HL-60 (cell line): ENCODE results near the gene ASB13.

Source experiments
- DNase-seq, 2 experiments: peaks; one replicate each; pipeline ENCODE4 v3.0.0-alpha.2; 2010 to 2020; ENCODE audit warnings: low read depth in 1 of 2, low spot score in 1 of 2
- H3K27ac ChIP-seq: fragments of 250-450 bp; sonication (Bioruptor Pico); replicated peaks from 2 replicates; pipeline ENCODE4 v1.5.1; 2020; ENCODE audit warnings: mild to moderate bottlenecking, moderate library complexity
- H3K27me3 ChIP-seq: fragments of 250-450 bp; sonication (Bioruptor Pico); 2 replicates; pipeline ENCODE4 v1.5.1; 2021; ENCODE audit warnings: mild to moderate bottlenecking, moderate library complexity; ENCODE audit not compliant: insufficient read depth, poor library complexity, severe bottlenecking
- H3K4me3 ChIP-seq: replicated peaks from 2 replicates; pipeline ENCODE4 v1.5.1; 2011; ENCODE audit warnings: mild to moderate bottlenecking, control low read depth, low read length; ENCODE audit not compliant: insufficient read depth
- GABPA ChIP-seq: IDR thresholded peaks from 2 replicates; pipeline ENCODE4 v1.6.1; 2012; ENCODE audit warnings: low read depth
- POLR2AphosphoS5 ChIP-seq: IDR thresholded peaks from 2 replicates; pipeline ENCODE4 v1.6.1; 2012; ENCODE audit warnings: low read depth
- SPI1 ChIP-seq: IDR thresholded peaks from 2 replicates; pipeline ENCODE4 v1.6.1; 2012; ENCODE audit warnings: low read depth, mild to moderate bottlenecking, borderline replicate concordance
- TF ChIP-seq, protein P1 (sequence below): IDR thresholded peaks from one replicate; pipeline ENCODE4 v1.5.1; 2011; ENCODE audit warnings: low read length, control low read depth, inconsistent platforms; ENCODE audit not compliant: insufficient read depth
- TF ChIP-seq, protein P2 (sequence below): IDR thresholded peaks from 2 replicates; pipeline ENCODE4 v1.6.1; 2012; ENCODE audit warnings: low read depth; ENCODE audit not compliant: insufficient replicate concordance

The ASB13 gene

DNA sequence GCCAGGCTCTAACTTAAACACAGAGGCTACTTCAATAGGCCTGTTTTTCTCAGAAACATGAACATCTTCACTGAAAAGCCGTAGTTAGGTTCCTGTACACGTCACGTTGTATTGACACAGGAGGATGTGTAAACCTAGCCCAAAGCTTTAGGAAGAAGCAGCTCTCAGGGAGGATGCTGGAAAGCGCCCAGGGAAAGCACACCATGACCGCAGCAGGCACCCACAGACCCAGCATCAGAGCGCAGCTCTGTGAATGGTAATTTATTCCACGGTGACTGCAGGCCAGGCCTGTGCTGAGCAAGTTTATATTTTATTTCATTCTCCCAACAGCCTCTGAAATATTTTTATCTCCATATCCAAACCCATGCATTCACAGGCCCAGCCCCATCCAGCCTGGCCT is 51.1 kb downstream of the ASB13 start:
- Histone ChIP-seq H3K27ac (no peak overlapping the region), H3K27me3 (no peaks in the 10 kb centered on the region), H3K4me3 (no peak overlapping the region)
- DNase-seq: no peak
- TF ChIP-seq POLR2AphosphoS5 (no peak), GABPA (no peak), SPI1 (no peak)
- TF ChIP-seq, protein P1, sequence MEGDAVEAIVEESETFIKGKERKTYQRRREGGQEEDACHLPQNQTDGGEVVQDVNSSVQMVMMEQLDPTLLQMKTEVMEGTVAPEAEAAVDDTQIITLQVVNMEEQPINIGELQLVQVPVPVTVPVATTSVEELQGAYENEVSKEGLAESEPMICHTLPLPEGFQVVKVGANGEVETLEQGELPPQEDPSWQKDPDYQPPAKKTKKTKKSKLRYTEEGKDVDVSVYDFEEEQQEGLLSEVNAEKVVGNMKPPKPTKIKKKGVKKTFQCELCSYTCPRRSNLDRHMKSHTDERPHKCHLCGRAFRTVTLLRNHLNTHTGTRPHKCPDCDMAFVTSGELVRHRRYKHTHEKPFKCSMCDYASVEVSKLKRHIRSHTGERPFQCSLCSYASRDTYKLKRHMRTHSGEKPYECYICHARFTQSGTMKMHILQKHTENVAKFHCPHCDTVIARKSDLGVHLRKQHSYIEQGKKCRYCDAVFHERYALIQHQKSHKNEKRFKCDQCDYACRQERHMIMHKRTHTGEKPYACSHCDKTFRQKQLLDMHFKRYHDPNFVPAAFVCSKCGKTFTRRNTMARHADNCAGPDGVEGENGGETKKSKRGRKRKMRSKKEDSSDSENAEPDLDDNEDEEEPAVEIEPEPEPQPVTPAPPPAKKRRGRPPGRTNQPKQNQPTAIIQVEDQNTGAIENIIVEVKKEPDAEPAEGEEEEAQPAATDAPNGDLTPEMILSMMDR: no peak
- TF ChIP-seq, protein P2, sequence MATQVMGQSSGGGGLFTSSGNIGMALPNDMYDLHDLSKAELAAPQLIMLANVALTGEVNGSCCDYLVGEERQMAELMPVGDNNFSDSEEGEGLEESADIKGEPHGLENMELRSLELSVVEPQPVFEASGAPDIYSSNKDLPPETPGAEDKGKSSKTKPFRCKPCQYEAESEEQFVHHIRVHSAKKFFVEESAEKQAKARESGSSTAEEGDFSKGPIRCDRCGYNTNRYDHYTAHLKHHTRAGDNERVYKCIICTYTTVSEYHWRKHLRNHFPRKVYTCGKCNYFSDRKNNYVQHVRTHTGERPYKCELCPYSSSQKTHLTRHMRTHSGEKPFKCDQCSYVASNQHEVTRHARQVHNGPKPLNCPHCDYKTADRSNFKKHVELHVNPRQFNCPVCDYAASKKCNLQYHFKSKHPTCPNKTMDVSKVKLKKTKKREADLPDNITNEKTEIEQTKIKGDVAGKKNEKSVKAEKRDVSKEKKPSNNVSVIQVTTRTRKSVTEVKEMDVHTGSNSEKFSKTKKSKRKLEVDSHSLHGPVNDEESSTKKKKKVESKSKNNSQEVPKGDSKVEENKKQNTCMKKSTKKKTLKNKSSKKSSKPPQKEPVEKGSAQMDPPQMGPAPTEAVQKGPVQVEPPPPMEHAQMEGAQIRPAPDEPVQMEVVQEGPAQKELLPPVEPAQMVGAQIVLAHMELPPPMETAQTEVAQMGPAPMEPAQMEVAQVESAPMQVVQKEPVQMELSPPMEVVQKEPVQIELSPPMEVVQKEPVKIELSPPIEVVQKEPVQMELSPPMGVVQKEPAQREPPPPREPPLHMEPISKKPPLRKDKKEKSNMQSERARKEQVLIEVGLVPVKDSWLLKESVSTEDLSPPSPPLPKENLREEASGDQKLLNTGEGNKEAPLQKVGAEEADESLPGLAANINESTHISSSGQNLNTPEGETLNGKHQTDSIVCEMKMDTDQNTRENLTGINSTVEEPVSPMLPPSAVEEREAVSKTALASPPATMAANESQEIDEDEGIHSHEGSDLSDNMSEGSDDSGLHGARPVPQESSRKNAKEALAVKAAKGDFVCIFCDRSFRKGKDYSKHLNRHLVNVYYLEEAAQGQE: no peak

DNA sequence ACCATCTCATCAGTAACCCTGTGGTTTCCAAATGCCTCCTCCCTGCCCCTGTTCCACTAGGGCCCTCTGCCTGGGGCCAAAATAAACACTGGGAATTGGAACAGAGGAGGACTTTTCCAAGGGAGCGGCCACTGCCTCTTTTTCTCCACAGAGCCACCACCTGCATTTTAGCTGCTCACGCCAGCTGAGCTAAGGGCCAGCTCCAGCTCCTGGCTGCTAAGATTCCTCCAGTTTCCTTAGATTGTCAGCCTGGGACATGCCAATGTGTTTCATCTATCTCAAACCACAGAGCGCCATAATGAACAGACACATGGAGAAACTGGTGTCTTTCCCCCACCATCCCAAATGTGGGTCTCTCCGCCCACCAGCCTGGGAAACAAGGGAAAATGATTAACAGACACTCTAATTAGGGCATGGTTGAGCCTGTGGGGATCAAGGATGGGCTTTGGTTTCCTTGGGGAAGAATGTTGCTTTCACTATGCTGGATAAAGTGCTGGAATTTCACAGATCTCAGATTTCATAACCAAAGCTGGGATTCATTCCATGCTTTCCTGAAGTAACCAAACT is 52.2 kb downstream of the ASB13 start:
- H3K27me3 ChIP-seq: no peaks in the 10 kb centered on the region
- TF ChIP-seq POLR2AphosphoS5: no peak
- TF ChIP-seq, protein P2: no peak
- no peak for TF ChIP-seq GABPA
- no peak for TF ChIP-seq SPI1
- TF ChIP-seq, protein P1: no peak
- DNase-seq: no peak
- no peak overlapping the region for H3K4me3 ChIP-seq
- no peak overlapping the region for H3K27ac ChIP-seq

DNA sequence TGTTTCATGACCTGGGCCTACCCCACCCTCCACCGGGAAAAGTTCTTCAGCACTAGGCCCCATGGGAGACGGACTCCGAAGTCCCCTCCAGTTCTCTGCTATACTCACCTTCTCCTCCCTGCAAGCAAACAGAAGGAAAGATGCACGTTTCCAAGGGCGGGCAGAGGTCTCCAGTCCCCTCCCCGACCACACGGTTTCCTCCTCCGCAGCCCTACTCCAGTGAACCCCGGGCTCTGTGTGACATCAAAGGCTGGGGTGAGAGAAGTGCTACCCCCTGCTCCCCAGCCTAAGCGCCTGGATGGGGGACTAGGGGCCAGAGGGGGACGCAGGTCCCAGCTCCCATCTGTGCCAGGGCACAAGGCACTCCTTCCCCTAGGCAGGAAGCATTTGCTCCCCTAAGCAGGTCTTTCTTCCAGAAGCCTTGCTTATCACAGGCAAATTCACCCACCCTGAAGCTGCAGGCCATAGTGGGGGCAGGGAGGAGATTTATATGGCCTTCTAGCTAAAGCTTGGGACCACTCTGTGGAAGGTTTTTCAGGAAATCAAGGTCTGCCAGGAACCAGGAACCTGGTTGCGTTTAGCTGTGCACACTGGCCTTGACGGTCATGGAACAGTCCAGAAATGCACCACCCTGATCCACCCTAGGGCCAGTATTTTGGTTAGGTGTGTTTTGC is 52.8 kb downstream of the ASB13 start:
- Histone ChIP-seq H3K27ac (no peak overlapping the region), H3K27me3 (no peaks in the 10 kb centered on the region), H3K4me3 (no peak overlapping the region)
- no peak for TF ChIP-seq POLR2AphosphoS5
- TF ChIP-seq, protein P1: no peak
- TF ChIP-seq, protein P2: no peak
- no peak for TF ChIP-seq GABPA
- no peak for TF ChIP-seq SPI1
- DNase-seq: no peak
